NOMO-1 treated with DMSO at 0.1 percent for 48 hours (cell line): ENCODE data around the gene CDKN1C.

Source experiments
- DNase-seq: peaks from one replicate; lab custom pipeline; 2025; ENCODE audit not compliant: unreplicated experiment; lab: John Stamatoyannopoulos, UW

CDKN1C gene

DNA sequence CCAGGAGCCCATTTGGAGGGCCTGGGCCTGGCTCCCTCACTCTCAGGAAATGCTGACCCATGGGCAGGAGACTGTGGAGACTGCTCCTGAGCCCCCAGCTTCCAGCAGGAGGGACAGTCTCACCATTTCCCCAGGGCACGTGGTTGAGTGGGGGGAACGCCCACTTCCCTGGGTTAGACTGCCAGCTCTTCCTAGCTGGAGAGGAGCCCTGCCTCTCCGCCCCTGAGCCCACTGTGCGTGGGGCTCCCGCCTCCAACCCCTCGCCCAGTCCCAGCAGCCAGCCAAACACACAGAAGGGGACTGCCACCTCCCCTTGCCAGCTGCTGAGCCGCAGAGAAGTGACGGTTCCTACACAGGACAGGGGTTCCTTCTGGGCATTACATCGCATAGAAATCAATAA is 37.1 kb downstream of the CDKN1C start:
- no peak for DNase-seq

- DNase-seq: no peak
Measured at GRCh38 chr11:2847561-2847960, 38.0 kb downstream of the CDKN1C start.

GRCh38 chr11:2846470-2846869 is 39.1 kb downstream of the CDKN1C start:
- no peak for DNase-seq

- DNase-seq: no peak
Measured at GRCh38 chr11:2846056-2846455, 39.5 kb downstream of the CDKN1C start.

GRCh38 chr11:2844996-2845395 is 40.6 kb downstream of the CDKN1C start:
- DNase-seq: no peak

DNA sequence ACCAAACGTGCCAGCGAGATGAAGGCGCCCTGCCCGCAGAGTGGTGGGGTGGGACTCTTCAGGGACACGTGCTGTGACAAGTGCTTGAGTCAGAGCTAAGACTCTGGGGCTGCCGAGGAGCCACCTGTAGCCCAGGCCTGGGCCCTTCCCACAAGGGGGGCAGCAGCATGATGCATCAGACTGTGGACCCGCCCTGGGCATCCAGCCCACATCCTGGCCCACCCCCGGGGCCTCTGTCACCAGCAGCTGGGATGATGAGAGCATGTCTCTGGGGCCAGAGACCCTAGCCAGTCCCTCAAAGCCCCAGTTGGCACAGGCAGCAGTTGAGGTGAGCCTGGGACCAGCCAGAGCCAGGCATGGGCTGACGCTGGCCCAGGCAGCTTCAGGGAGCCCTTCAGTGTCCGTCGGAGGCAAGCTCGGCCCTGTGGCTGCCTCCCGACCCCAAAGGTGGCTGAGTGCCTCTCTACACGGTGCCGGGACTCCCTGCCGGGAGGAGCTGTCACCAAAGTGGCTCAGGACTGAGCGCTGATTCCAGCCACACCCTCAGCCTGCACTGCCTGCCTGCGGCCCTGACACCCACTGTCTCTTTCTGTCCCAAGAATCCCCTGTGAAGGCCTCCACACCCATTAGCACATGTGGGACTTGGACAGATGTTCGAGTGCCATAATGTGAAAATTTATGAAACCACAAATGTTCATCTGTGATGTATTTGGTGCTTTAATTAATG is 41.3 kb downstream of the CDKN1C start:
- no peak for DNase-seq

DNA sequence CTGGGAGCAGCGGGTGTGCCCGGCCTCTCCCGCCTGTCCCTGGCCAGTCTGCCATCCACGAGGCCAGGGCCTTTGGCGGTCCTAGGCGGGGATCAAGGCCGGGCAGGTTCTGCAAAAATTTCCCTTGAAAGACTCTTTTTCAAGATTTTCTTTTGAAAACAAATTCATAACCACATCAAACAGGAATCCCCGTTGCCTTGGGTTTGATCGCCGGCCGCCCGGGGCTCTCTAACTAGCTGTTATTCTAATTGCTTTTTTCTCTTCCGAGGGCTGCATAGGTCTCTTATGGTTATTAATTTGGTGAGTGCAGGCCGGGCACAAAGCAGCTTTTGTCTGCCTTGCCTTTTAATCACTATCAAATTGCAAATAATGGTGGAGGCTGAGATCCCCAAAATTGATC is 42.0 kb downstream of the CDKN1C start:
- DNase-seq: no peak

GRCh38 chr11:2842876-2843275 is 42.7 kb downstream of the CDKN1C start:
- no peak for DNase-seq

GRCh38 chr11:2841411-2842190 is 44.0 kb downstream of the CDKN1C start:
- DNase-seq: no peak

DNA sequence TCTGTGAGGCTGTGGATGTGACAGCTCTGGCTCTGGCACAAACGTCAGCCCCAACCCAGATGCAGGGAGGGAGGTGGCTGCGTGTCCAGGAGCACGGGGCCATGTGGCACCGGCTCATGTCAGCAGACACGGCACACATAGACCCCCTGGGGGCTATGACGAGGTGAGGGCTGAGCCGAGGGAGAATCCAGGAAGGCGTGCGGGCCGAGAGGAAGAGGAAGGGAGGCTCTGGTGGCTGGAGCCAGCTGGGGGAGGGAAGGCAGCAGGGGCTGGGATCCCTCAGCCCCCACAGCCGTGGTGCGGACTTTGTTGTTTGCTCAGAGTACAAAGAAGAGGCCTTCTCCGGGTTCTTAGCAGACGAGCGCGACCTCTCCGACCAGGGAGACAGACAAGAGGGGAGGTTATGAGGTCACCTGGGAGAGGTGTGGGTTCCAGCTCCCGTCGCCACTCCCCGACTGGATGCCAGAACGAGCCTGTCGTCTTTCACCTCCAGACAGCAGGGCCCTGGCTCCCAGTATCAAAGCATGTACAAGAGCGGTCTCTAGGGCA is 46.1 kb downstream of the CDKN1C start:
- DNase-seq: no peak

DNA sequence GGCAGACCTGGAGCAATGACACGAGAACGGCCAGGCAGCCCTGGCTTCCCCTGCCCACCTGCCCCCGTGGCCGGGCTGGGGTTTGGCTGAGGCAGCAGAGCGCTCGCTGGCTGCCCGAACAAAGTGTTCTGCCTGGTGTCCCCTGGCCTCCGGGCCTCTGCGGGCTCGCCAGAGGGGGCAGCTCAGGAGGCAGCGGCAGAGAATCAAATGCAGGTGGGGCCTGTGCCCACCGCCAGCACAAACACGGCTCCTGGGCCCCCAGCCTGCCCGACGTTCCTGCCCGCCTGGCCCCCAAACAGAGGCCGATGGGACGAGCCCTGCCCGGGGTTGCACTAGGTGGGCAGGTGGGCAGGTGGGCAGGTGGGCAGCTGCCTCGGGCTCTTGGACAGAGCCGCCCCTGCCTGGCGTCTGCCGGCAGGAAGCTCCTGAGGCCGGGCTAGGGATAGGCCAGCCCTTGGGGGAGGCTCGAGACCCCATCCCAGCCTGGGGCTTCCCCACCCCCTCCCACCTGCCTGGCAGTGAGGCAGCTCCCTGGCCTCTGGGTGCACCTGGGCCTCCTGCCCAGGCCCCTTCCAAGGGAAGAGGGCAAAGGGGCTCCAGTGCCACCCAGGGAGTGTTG is 46.8 kb downstream of the CDKN1C start:
- DNase-seq: no peak

- DNase-seq: no peak
Measured at GRCh38 chr11:2838091-2838490, 47.5 kb downstream of the CDKN1C start.

DNA sequence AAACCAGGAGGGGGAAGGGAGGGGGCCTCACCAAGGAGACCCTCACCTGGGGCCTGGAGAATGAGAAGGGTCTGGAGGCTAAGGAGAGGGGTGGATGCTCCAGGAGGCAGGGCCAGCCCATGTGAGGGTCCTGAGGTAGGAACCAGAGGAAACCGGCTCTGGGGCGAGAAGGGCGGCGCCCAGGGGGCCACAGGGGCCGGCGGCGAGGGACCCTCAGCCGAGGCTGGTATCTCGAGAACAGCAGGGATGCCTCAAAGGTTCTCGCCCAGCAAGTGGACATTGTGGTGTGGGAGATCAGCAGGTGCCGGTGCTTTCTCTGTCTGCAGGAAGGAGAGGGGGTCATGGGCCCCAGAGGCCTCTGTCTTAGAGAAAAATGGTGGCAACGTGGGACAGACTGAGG is 47.9 kb downstream of the CDKN1C start:
- DNase-seq: no peak

- peak; percentile 7 for DNase-seq
Measured at GRCh38 chr11:2837096-2837601, 48.4 kb downstream of the CDKN1C start.

DNA sequence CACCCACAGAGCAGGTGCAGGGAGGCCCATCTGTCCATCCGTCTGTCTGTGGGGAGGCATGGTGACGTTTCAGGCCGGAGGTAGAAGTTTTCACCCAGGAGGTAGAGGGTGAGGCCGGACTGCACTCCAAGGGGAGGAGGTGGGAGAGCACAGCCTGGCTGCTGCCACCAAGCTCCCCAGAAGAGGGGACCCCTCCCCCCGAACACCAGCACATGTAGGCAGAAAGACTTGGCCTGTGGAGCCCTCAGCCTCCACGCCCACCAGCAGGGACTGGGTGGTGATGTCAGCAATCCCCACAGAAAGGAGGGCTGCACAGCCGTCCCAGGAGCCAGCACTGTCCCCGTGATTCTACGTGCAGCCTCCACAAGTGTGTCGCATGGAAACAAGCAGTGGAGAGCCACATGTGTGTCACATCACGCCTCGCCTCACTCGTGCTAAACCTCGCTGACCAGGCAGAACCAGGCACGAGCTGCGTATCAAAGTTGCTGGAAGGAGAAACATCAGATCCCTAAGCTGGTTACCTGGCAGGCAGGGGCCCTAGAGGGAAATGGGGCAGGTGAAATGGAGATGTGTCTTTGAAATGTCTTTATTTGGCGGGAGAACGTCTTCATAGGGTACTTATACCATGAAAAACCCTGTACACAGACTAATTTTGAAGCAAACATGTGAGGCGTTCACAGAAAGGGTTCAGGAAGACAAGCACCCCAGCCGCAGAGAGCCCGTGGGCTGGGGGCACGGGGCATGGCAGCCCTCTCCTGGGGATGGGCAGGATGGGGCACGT is 49.1 kb downstream of the CDKN1C start:
- DNase-seq: no peak

DNA sequence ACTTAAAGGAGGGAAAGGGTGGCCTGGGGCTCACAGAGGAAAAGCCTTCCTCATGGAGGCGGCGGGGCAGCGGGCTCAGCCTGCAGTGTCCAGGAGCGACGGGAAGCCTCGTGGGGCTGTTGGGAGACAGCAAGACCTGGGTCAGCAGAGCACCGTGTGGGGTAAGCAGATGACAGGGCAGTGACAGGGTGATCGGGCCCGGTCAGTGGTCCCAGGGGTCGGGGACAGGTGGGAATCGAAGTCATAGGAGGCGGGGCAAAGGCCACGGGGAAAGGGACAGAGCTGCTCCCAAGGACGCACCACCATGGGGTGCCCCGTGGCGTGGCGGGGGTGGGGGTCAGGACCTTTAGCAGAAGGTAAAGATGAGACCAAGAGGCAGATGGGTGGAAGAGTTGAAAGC is 49.8 kb downstream of the CDKN1C start:
- DNase-seq: no peak

DNA sequence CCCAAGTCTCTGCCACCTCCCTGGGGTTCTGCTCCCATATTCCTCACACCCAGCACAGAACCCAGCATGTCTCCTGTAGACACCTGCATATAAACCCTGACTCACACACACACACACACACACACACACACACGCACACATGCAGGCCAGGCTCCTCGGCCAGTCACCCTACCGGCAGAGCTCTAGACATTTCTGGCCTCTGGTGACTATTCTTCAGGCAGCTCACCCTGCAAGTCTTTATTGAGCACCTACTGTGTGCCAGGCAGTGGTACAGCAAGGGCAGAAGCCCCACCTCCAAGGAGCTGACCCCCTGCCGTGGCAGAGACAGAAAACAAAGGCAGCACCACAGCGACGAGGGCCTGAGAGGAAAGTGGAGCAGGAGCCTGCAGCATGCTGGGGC is 50.3 kb downstream of the CDKN1C start:
- no peak for DNase-seq

DNA sequence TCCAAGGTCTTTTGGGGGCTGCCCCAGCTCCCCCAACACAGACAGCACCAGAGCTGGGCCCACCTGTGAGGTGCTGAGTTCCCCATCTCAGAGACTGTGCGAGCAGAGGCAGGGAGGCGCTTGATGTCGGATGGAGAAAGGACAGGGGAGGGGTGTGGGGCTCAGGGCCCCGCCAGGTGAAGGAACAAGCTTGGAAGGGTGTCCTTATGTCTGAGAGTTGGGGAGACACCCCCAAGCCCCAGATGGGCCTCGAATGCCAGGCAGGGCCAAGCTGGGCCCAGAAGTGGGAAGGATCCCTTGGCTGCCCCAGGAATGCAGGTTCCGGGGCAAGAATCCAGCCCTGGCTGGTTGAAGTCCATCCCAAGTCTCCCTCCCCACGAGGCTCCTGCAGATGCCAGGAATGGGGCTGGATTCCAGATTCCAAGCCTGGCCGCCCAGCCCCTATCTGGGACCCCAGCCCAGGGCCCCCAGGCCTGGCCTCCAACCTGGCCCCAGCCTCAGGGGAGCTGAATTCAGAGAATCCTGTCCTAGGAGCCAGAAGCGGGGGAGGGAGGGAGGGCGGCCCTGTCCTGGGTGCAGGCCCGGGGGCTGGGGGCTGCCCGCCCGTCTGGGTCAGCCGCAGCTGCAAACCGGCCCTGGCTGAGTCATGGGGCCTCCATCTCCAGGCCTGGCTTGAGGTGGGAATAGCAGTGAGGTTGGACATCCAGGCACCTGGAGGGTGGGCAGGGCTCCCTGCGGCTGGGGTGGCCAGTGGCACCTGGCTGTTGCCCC is 50.9 kb downstream of the CDKN1C start:
- no peak for DNase-seq

DNA sequence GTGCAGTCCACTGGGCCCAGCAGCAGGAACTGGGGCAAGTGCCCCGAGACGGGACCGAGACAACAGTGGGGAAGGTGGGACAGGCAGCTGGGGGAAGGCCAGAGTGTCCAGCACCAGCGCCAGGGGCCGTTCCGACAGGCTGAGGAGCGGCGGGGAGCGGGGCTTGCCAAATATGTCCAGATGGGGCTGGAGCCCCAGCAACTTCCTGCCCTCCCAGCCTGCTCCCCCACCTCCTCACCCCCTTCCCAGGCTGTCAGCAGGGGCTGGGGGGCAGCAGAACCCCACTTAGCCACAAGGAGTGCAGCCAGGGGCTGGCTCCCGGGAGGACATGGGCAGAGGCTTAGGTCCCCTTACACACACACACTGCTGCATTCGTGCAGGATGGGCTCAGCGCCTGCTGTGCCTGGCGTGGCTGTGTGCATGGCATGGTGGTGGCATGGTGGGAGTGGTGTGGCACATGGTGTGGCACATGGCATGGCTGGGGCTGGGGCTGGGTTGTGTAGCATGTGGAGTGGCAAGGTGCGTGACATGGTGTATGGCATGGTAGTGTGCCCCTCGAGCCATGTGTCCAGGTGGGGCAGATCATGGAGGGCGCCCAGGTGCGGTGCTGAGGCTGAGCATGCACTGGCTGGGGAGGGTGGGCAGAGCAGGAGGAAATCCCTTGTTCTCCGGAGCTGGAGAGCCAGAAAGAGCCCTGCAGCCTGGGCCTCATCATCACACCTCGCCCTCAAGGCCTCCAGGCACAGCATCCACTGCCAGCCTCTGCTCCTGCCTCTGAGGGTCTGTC is 51.7 kb downstream of the CDKN1C start:
- no peak for DNase-seq
